Esophagus squamous epithelium (tissue), 5 donors: ENCODE data around the gene MRFAP1L1. TPM values are rescaled to one million over a fixed set of nuclear protein-coding genes. Genes with fewer than 3 reads are reported as not detected.

Experiments
- DNase-seq: peaks from one replicate; lab custom pipeline; 2025; lab: John Stamatoyannopoulos, UW
- H3K27ac ChIP-seq, 4 donors: fragments of 200-600 bp; sonication (generic); one replicate each; pipeline ENCODE4 v1.5.1; 2016 to 2019; ENCODE audit warnings: mild to moderate bottlenecking in 1 of 4
- H3K27me3 ChIP-seq, 4 donors: fragments of 200-600 bp; sonication (generic); 1 replicate in 3 of 4; 2 replicates in 1 of 4; pipeline versions ENCODE4 v1.5.1 to v1.6.0; 2017 to 2021; ENCODE audit warnings: antibody characterized with exemption in 1 of 4
- H3K36me3 ChIP-seq, 3 donors: fragments of 200-600 bp; sonication (generic); one replicate each; pipeline ENCODE4 v1.5.1; 2016 to 2019
- H3K4me1 ChIP-seq, 3 donors: fragments of 200-600 bp; sonication (generic); one replicate each; pipeline ENCODE4 v1.5.1; 2017 to 2019
- H3K4me3 ChIP-seq, 4 donors: fragments of 200-600 bp; sonication (generic); 1 replicate in 3 of 4; 2 replicates in 1 of 4; pipeline ENCODE4 v1.5.1; 2016 to 2019; ENCODE audit warnings: mild to moderate bottlenecking in 2 of 4, moderate library complexity in 1 of 4
- H3K9me3 ChIP-seq, 3 donors: fragments of 200-600 bp; sonication (generic); one replicate each; pipeline ENCODE4 v1.5.1; 2016 to 2019
- CTCF ChIP-seq, 6 experiments: fragments of 450-650 bp in 4 of 6; fragments of 200-600 bp in 2 of 6; sonication (generic) in 2 of 6; IDR thresholded peaks; one replicate each; pipeline ENCODE4 v1.5.1; 2016 to 2019; ENCODE audit warnings: antibody characterized with exemption in 6 of 6, mild to moderate bottlenecking in 4 of 6, moderate library complexity in 4 of 6
- POLR2A ChIP-seq, 4 donors: fragments of 450-650 bp; IDR thresholded peaks; one replicate each; pipeline ENCODE4 v1.6.1; 2017; ENCODE audit warnings: antibody characterized with exemption in 4 of 4, mild to moderate bottlenecking in 4 of 4, moderate library complexity in 3 of 4
- WGBS, 2 donors: methylation state at CpG; one replicate each; pipeline ENCODE4 v1.1.5; 2018; 5-methylcytosine and 5-hydroxymethylcytosine counted together
- intact Hi-C: fragments of 100-400 bp; cut with DNase I; formaldehyde crosslinking; loops from one replicate; pipeline ENCODE4 v1.15.0; 2022
- total RNA-seq, 4 donors: library from RNA; depleted of rRNA; stranded (reverse); fragments of >200 nt; gene quantifications; one replicate each; pipeline ENCODE4 v1.1.0, GENCODE V29; 2016
- donor health status: DM: yes; HTN: yes; CAD: no.

Gene MRFAP1L1
- total RNA-seq, 4 donors from 2014 or later, result 29.5 to 63.5 (median 48.2) TPM

DNA sequence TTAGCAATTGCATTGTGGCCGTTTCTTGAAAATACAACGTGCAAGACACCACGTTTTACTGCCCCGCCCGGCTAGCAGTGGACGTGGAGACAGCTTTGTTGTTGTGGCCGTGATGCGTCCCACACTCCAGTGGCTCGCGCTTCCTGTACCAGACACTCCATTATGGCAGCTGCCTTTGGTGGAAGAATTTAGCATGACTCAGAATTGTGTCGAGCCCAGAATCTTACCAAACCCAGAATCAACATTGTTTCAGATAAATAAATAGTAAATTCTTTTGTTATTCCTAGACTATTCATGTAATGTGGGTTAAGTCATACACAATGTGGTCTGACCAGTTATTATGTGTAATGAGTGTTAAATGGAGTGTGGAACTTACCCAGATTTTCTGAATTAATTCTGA lies 41.3 kb downstream of the MRFAP1L1 start:
- Histone ChIP-seq H3K9me3 (no peaks in the 10 kb centered on the region), H3K36me3 (peaks cover 0 to 23% (median 0%) of the 10 kb centered on the region in 3 donors), H3K27ac (peak overlapping the region in 1 of 4 donors; percentile 65), H3K4me3 (no peak overlapping the region), H3K4me1 (peaks cover 6 to 42% (median 7%) of the 10 kb centered on the region in 3 donors), H3K27me3 (peaks cover 0 to 26% (median 2%) of the 10 kb centered on the region in 4 donors)
- DNase-seq, result no peak
- intact Hi-C loops, result no loop called here
- no peak for TF ChIP-seq CTCF (IDR thresholded peaks at IDR 0.05)
- TF ChIP-seq POLR2A (IDR thresholded peaks at IDR 0.05), result no peak
- WGBS, 2 donors, result 57 to 67% methylated on average over 11 of the region's 11 CpGs

GRCh38 chr4:6665320-6665654 lies 44.4 kb downstream of the MRFAP1L1 start:
- WGBS, 2 donors, result 96 to 97% methylated on average over 9 of the region's 9 CpGs
- TF ChIP-seq POLR2A (IDR thresholded peaks at IDR 0.05) (no peak), CTCF (IDR thresholded peaks at IDR 0.05) (no peak)
- no peak for DNase-seq

DNA sequence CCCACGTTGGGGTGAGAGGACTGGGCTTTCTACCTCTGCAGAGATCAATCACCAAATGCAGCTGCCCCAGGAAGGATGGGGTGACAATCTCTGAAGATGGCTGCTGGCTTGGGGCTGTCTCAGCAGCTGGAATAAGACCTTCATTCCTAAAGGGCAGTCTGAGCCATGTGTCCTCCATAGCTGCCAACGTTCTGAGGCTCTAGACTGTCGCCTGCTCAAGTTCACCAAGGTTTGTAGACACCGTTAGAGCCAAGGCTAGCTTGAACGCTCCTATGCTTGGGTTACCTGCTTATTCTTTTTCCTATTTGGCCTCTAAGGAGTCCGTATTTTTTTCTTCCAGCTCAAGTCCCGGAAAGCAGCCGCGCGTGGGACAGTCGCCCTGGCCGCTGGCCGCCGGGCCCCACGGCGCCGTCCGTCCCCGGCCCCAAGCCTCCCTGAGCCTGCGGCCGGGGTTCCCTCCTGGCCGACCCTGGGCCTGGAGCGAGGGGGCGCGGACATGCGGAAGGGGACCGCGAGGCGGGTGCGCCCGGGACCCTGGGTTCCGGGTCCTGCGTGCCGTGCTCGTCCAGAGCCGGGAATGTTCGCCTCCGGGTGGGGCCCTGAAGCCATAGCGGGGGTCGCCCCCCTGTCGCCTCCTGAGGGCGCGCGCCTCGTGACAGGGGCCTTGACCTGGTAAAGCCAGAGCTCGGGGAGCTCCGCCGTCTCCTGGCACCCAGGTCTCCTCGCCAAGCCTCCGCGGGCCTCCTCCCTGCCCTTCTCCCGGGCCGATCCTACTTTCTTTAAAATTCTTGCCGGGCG lies 45.9 kb downstream of the MRFAP1L1 start:
- WGBS, 2 donors, result 28 to 57% methylated on average over 7 to 29 of the region's 55 CpGs
- H3K4me1 ChIP-seq, result peaks cover 6 to 38% (median 12%) of the 10 kb centered on the region in 3 donors
- intact Hi-C loops, result no loop called here
- H3K9me3 ChIP-seq, result no peaks in the 10 kb centered on the region
- peaks cover 0 to 5% (median 0%) of the 10 kb centered on the region in 3 donors for H3K36me3 ChIP-seq
- peaks cover 0 to 32% (median 2%) of the 10 kb centered on the region in 4 donors for H3K27me3 ChIP-seq
- TF ChIP-seq POLR2A (IDR thresholded peaks at IDR 0.05) (no peak), CTCF (IDR thresholded peaks at IDR 0.05) (no peak)
- no peak for DNase-seq
- H3K4me3 ChIP-seq, result peak overlapping the region; percentile 7 to 60 (median 29)
- no peak overlapping the region for H3K27ac ChIP-seq

More at GRCh38 chr4:6665320-6665654, 44.4 kb downstream of the MRFAP1L1 start:
- Histone ChIP-seq H3K9me3 (no peaks in the 10 kb centered on the region), H3K27me3 (peaks cover 0 to 32% (median 2%) of the 10 kb centered on the region in 4 donors), H3K4me3 (no peak overlapping the region), H3K4me1 (peaks cover 6 to 27% (median 7%) of the 10 kb centered on the region in 3 donors), H3K27ac (no peak overlapping the region), H3K36me3 (peaks cover 0 to 19% (median 0%) of the 10 kb centered on the region in 3 donors)
- intact Hi-C loops, result no loop called here

DNA sequence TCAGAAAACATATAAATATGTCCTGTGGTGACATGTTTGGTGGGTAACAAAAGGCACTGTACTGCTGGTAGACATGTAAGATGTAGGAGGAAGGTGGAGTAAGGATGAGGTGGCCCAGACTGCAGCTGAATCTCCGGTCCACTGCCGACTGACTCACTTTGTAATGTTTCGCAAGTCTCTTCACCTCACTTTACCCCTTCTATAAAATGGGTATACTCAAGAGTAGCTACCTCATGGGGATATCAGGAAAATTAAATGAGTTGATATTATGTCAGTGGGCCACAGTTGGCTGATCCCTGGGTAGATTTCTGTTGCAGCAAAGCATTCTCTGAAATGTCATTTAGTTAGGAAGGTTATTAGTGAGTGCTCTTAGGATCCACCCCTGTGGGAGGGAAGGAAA lies 47.1 kb downstream of the MRFAP1L1 start:
- TF ChIP-seq POLR2A (IDR thresholded peaks at IDR 0.05), result no peak
- TF ChIP-seq CTCF (IDR thresholded peaks at IDR 0.05), result no peak
- 75 to 76% methylated on average over 3 of the region's 3 CpGs for WGBS, 2 donors
- peaks cover 0 to 32% (median 2%) of the 10 kb centered on the region in 4 donors for H3K27me3 ChIP-seq
- H3K27ac ChIP-seq, result no peak overlapping the region
- H3K9me3 ChIP-seq, result no peaks in the 10 kb centered on the region
- no peaks in the 10 kb centered on the region for H3K36me3 ChIP-seq
- intact Hi-C loops, result no loop called here
- H3K4me3 ChIP-seq, result no peak overlapping the region
- DNase-seq, result no peak
- peaks cover 6 to 36% (median 17%) of the 10 kb centered on the region in 3 donors for H3K4me1 ChIP-seq

- H3K9me3 ChIP-seq, result no peaks in the 10 kb centered on the region
- no peak for TF ChIP-seq POLR2A (IDR thresholded peaks at IDR 0.05)
- no peak for TF ChIP-seq CTCF (IDR thresholded peaks at IDR 0.05)
- DNase-seq, result no peak
- no peaks in the 10 kb centered on the region for H3K36me3 ChIP-seq
- H3K4me1 ChIP-seq, result peaks cover 6 to 36% (median 17%) of the 10 kb centered on the region in 3 donors
- H3K4me3 ChIP-seq, result no peak overlapping the region
- H3K27ac ChIP-seq, result no peak overlapping the region
- WGBS, 2 donors, result 76 to 90% methylated on average over 3 of the region's 3 CpGs
- H3K27me3 ChIP-seq, result peaks cover 0 to 25% (median 2%) of the 10 kb centered on the region in 4 donors
- intact Hi-C loops, result no loop called here
These were observed 49.2 kb downstream of the MRFAP1L1 start for GRCh38 chr4:6660430-6660829.
